DMS53 (cell line): ENCODE measurements around the gene PTCHD4.
"Not testable (repeated sequence)": the region's sequence is repeated elsewhere in the genome, so short reads cannot be mapped to it uniquely, and the experiment has no call there.

Experiments used
- DNase-seq: peaks from one replicate; lab custom pipeline; 2025; lab: John Stamatoyannopoulos, UW

PTCHD4 gene

GRCh38 chr6:48111143-48111506 lies at the start of gene PTCHD4:
PTCHD4 (minus strand) TSS chr6:48111197; CDS start chr6:48068957, 42,240 bp downstream.
- peak; percentile 94 for DNase-seq

- no peak for DNase-seq
These were observed 40.1 kb upstream of the PTCHD4 start for GRCh38 chr6:48151142-48151541.

- peak; percentile 55 for DNase-seq
These were observed 39.7 kb upstream of the PTCHD4 start for GRCh38 chr6:48150701-48151100.

- DNase-seq, result no peak
These were observed 36.1 kb upstream of the PTCHD4 start for GRCh38 chr6:48147051-48147450.

GRCh38 chr6:48144021-48144420 lies 33.0 kb upstream of the PTCHD4 start:
- no peak for DNase-seq

- no peak for DNase-seq
These were observed 31.0 kb upstream of the PTCHD4 start for GRCh38 chr6:48141975-48142374.

- DNase-seq, result no peak
These were observed 29.0 kb upstream of the PTCHD4 start for GRCh38 chr6:48139818-48140614.

- DNase-seq, result no peak
These were observed 25.9 kb upstream of the PTCHD4 start for GRCh38 chr6:48136856-48137255.

GRCh38 chr6:48135323-48136084 lies 24.5 kb upstream of the PTCHD4 start:
- DNase-seq, result no peak

- no peak for DNase-seq
These were observed 23.2 kb upstream of the PTCHD4 start for GRCh38 chr6:48134246-48134645.

GRCh38 chr6:48123601-48124000 lies 12.6 kb upstream of the PTCHD4 start:
- no peak for DNase-seq

- DNase-seq, result not testable (repeated sequence)
These were observed 11.2 kb upstream of the PTCHD4 start for GRCh38 chr6:48121983-48122749.

- DNase-seq, result no peak
These were observed 6.0 kb upstream of the PTCHD4 start for GRCh38 chr6:48116699-48117645.

- DNase-seq, result no peak
These were observed 2.1 kb upstream of the PTCHD4 start for GRCh38 chr6:48113130-48113529.

- DNase-seq, result peak; percentile 98
These were observed 578 bp upstream of the PTCHD4 start for GRCh38 chr6:48111575-48111974.

- peak; percentile 71 for DNase-seq
These were observed 408 bp downstream of the PTCHD4 start for GRCh38 chr6:48110436-48111142.

GRCh38 chr6:48109944-48110343 lies 1.1 kb downstream of the PTCHD4 start:
- DNase-seq, result peak; percentile 86

GRCh38 chr6:48102476-48103195 lies 8.4 kb downstream of the PTCHD4 start:
- not testable (repeated sequence) for DNase-seq

GRCh38 chr6:48101290-48101689 lies 9.7 kb downstream of the PTCHD4 start:
- peak; percentile 68 for DNase-seq

GRCh38 chr6:48100588-48100895 lies 10.5 kb downstream of the PTCHD4 start:
- DNase-seq, result no peak
